SK-N-SH (cell line): ENCODE measurements around the gene TRIM66. TPM values are rescaled to one million over a fixed set of nuclear protein-coding genes. Genes with fewer than 3 reads are reported as not detected.

ENCODE experiments used
- CTCF ChIA-PET: fragments of 300-600, 350-600 bp; formaldehyde crosslinking; extraction: SDS; loops from one replicate; lab custom pipeline; 2021; lab: Yijun Ruan, JAX
- POLR2A ChIA-PET: fragments of 350-600 bp; sonication (Branson Sonifier 250); formaldehyde crosslinking; extraction: SDS; loops from one replicate; lab custom pipeline; 2020; ENCODE audit warnings: antibody characterized with exemption, inconsistent platforms; lab: Yijun Ruan, JAX
- DNase-seq: peaks from one replicate; pipeline ENCODE4 v3.0.0; 2012
- H2AFZ ChIP-seq: fragments of 200-600 bp; sonication (generic); 2 replicates; pipeline ENCODE4 v1.8.1; 2016; ENCODE audit warnings: antibody characterized with exemption, mild to moderate bottlenecking, low read depth
- H3F3A ChIP-seq: fragments of 200-600 bp; sonication (generic); replicated peaks from 2 replicates; pipeline ENCODE3; 2016; ENCODE audit warnings: antibody characterized with exemption, mild to moderate bottlenecking; ENCODE audit not compliant: insufficient read depth
- H3K27ac ChIP-seq, 2 experiments: fragments of 200-500 bp in 1 of 2; fragments of 200-600 bp in 1 of 2; sonication (Bioruptor generic) in 1 of 2; sonication (generic), shearing (Covaris generic) in 1 of 2; 2 replicates each; pipeline versions ENCODE4 v1.5.1 to v1.6.1; 2014 to 2016; ENCODE audit warnings: low read depth in 2 of 2, inconsistent platforms in 1 of 2, low read length in 1 of 2, mild to moderate bottlenecking in 1 of 2, mixed read lengths in 1 of 2
- H3K27me3 ChIP-seq: fragments of 200-600 bp; sonication (generic), shearing (Covaris generic); 2 replicates; pipeline ENCODE4 v1.6.1; 2016; ENCODE audit warnings: mixed run types; ENCODE audit not compliant: insufficient read depth
- H3K36me3 ChIP-seq, 2 experiments: fragments of 200-500 bp in 1 of 2; fragments of 200-600 bp in 1 of 2; sonication (Bioruptor generic) in 1 of 2; sonication (generic) in 1 of 2; replicated peaks in 1 of 2; 2 replicates each; pipeline versions ENCODE3 to v1.5.1; 2014 to 2016; ENCODE audit warnings: low read length in 1 of 2, mild to moderate bottlenecking in 1 of 2; ENCODE audit not compliant: insufficient read depth in 2 of 2, control insufficient read depth in 1 of 2
- H3K4me1 ChIP-seq, 2 experiments: fragments of 200-500 bp in 1 of 2; fragments of 200-600 bp in 1 of 2; sonication (Bioruptor generic) in 1 of 2; sonication (generic), shearing (Covaris generic) in 1 of 2; 2 replicates each; pipeline versions ENCODE4 v1.5.1 to v1.6.1; 2014 to 2016; ENCODE audit warnings: low read depth in 1 of 2, low read length in 1 of 2, mixed run types in 1 of 2; ENCODE audit not compliant: insufficient read depth in 2 of 2, control insufficient read depth in 1 of 2
- H3K4me2 ChIP-seq: fragments of 200-600 bp; sonication (generic), shearing (Covaris generic); 2 replicates; pipeline ENCODE4 v1.6.1; 2017; ENCODE audit warnings: mixed run types
- H3K4me3 ChIP-seq, 2 experiments: fragments of 200-500 bp in 1 of 2; fragments of 200-600 bp in 1 of 2; sonication (Bioruptor generic) in 1 of 2; sonication (generic), shearing (Covaris generic) in 1 of 2; 2 replicates each; pipeline versions ENCODE4 v1.5.1 to v1.8.1; 2014 to 2016; ENCODE audit warnings: low read depth in 2 of 2, inconsistent platforms in 1 of 2, low read length in 1 of 2, mild to moderate bottlenecking in 1 of 2, mixed read lengths in 1 of 2, moderate library complexity in 1 of 2
- H3K79me2 ChIP-seq: fragments of 200-600 bp; sonication (generic); 2 replicates; pipeline ENCODE4 v1.8.1; 2017; ENCODE audit warnings: mild to moderate bottlenecking; ENCODE audit not compliant: insufficient read depth
- H3K9ac ChIP-seq: fragments of 200-600 bp; sonication (generic); 2 replicates; pipeline ENCODE4 v1.6.1; 2017; ENCODE audit warnings: mixed run types
- H3K9me2 ChIP-seq: fragments of 200-600 bp; sonication (generic); 2 replicates; pipeline ENCODE4 v1.6.1; 2017; ENCODE audit warnings: mixed run types
- H3K9me3 ChIP-seq: fragments of 200-600 bp; sonication (generic); 2 replicates; pipeline ENCODE4 v1.6.1; 2017; ENCODE audit warnings: mixed run types, mild to moderate bottlenecking, moderate library complexity
- H4K20me1 ChIP-seq: fragments of 200-600 bp; sonication (generic); 2 replicates; pipeline ENCODE4 v1.6.1; 2017; ENCODE audit warnings: mild to moderate bottlenecking, mixed run types; ENCODE audit not compliant: insufficient read depth
- CHD2 ChIP-seq: fragments of 150-350 bp; IDR thresholded peaks from 2 replicates; pipeline ENCODE4 v1.6.1; 2018; ENCODE audit warnings: low read length; ENCODE audit not compliant: partially characterized antibody
- EZH2phosphoT487 ChIP-seq: fragments of 200-600 bp; sonication (generic); IDR thresholded peaks from 2 replicates; pipeline ENCODE4 v1.6.1; 2017; ENCODE audit warnings: low read depth, mixed run types, mild to moderate bottlenecking, antibody characterized with exemption, moderate library complexity, borderline replicate concordance
- FOXJ3 ChIP-seq: sonication (generic); formaldehyde crosslinking; IDR thresholded peaks from 2 replicates; pipeline ENCODE4 v1.5.1; 2020; ENCODE audit warnings: mild to moderate bottlenecking, missing genetic modification reagents
- GATA2 ChIP-seq: sonication (generic); formaldehyde crosslinking; IDR thresholded peaks from 2 replicates; pipeline ENCODE4 v1.5.0; 2020; ENCODE audit warnings: mild to moderate bottlenecking, missing genetic modification reagents
- JUND ChIP-seq: IDR thresholded peaks from 2 replicates; pipeline ENCODE4 v1.4.0; 2012
- MEF2A ChIP-seq: IDR thresholded peaks from 2 replicates; pipeline ENCODE4 v1.4.0; 2012; ENCODE audit warnings: low read depth, borderline replicate concordance
- MXI1 ChIP-seq: IDR thresholded peaks from 2 replicates; pipeline ENCODE4 v1.6.1; 2012; ENCODE audit warnings: mild to moderate bottlenecking, low read depth, low read length, improper control_type of control experiment
- NFIC ChIP-seq: IDR thresholded peaks from 2 replicates; pipeline ENCODE4 v1.4.0; 2012; ENCODE audit warnings: borderline replicate concordance
- POLR2AphosphoS5 ChIP-seq: IDR thresholded peaks from 2 replicates; pipeline ENCODE4 v1.6.1; 2012; ENCODE audit warnings: low read depth, low read length
- RAD21 ChIP-seq: IDR thresholded peaks from 2 replicates; pipeline ENCODE4 v1.6.1; 2012; ENCODE audit warnings: mild to moderate bottlenecking, low read length
- RCOR1 ChIP-seq: fragments of 150-350 bp; IDR thresholded peaks from 2 replicates; pipeline ENCODE4 v1.6.1; 2017; ENCODE audit warnings: antibody characterized with exemption, low read length
- RXRA ChIP-seq: IDR thresholded peaks from 2 replicates; pipeline ENCODE4 v1.4.0; 2012; ENCODE audit warnings: low read depth, mild to moderate bottlenecking, borderline replicate concordance
- SMC3 ChIP-seq: IDR thresholded peaks from 2 replicates; pipeline ENCODE4 v1.6.1; 2012; ENCODE audit warnings: low read depth, low read length, improper control_type of control experiment
- TAF1 ChIP-seq: IDR thresholded peaks from 2 replicates; pipeline ENCODE4 v1.6.1; 2012; ENCODE audit warnings: low read depth, mild to moderate bottlenecking, low read length, moderate library complexity, borderline replicate concordance
- TCF12 ChIP-seq: IDR thresholded peaks from 2 replicates; pipeline ENCODE4 v1.4.0; 2012
- TEAD4 ChIP-seq: IDR thresholded peaks from 2 replicates; pipeline ENCODE4 v1.4.0; 2012; ENCODE audit warnings: mild to moderate bottlenecking, borderline replicate concordance; ENCODE audit not compliant: insufficient read depth
- YY1 ChIP-seq: IDR thresholded peaks from 2 replicates; pipeline ENCODE4 v1.4.0; 2012; ENCODE audit warnings: low read depth, mild to moderate bottlenecking
- WGBS: methylation state at CpG from one replicate; pipeline ENCODE4 v1.1.6; 2017; ENCODE audit warnings: low lambda C conversion rate; 5-methylcytosine and 5-hydroxymethylcytosine counted together
- polyA plus RNA-seq, 3 experiments: library from polyadenylated mRNA; depleted of rRNA; stranded (reverse); fragments of >200 nt; gene quantifications; 2 replicates each; pipeline ENCODE4 v1.2.3, GENCODE V29; 2012
- TF ChIP-seq, protein P1 (sequence below): IDR thresholded peaks from 2 replicates; pipeline ENCODE4 v1.4.0; 2012; ENCODE audit warnings: low read depth, borderline replicate concordance
- TF ChIP-seq, protein P2 (sequence below): IDR thresholded peaks from 2 replicates; pipeline ENCODE4 v1.4.0; 2012; ENCODE audit warnings: low read depth
- TF ChIP-seq, protein P3 (sequence below): fragments of 150-350 bp; IDR thresholded peaks from 2 replicates; pipeline ENCODE4 v1.6.1; 2017; ENCODE audit warnings: antibody characterized with exemption, low read length, low read depth, borderline replicate concordance

The TRIM66 gene
- polyA plus RNA-seq, 1 of the 3 experiments (the other 2 are of a cell fraction): 6.4 TPM

DNA sequence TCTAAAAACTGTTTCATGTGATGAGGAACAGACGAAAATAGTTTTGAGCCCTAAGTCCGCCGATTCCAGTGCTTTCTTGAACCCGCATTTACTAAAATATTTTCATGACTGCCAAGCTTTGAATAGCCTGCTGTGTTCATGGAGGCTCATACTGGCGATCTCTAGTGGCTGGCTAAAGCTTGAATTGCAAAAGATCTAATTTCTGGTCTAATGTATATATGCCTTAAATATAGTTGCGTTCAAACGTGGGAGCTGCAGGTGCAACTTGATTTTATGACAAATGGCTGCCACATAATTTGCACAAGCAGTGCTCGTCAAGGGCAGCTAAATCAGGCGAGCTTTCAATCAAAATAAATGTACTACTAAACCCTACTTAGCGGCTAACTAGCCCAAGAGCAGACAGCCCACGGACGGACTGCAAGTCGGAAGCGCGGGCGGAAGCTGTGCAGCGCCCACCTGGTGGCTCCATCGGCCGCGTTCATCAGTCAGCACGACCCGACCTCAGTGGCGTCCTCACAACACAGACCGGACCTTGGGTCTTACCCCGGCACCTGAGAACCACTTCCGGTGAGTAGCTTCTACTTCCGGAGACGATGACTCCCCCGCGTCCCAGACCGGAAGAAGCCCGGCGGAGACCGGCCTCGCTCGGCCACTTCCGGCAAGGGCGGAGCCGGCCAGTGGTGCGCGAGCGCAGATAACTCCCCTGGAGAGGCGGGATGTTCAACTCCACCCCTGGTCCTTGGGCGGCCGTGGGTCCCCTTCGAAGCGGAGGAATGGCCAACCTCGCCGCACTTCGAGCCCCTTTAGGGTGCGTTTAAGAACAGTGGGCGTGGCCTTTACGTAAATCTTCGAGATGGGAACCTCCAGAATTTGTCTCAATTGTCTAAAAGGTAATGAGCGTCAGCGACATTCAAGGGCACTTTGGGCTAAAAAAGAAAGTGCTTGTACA, 6.2 kb upstream of the TRIM66 start (continued):
- TF ChIP-seq MXI1 (peak; percentile 94), SMC3 (peak; percentile 30; the same call in 1 of the 2 replicates), TEAD4 (no peak), MEF2A (no peak), EZH2phosphoT487 (no peak), RXRA (peak; percentile 29; the same call in 1 of the 2 replicates), RCOR1 (no peak), JUND (peak; percentile 13; the same call in 1 of the 2 replicates), YY1 (peak; percentile 26), GATA2 (CRISPR knock-in tag) (0 out of 2 replicates have a peak, but pooled peaks have one; percentile 23), FOXJ3 (CRISPR knock-in tag) (no peak), TCF12 (peak; percentile 47; the same call in 1 of the 2 replicates), POLR2AphosphoS5 (peak; percentile 99), RAD21 (peak; percentile 50), CHD2 (peak; percentile 95)
- TF ChIP-seq, protein P1, sequence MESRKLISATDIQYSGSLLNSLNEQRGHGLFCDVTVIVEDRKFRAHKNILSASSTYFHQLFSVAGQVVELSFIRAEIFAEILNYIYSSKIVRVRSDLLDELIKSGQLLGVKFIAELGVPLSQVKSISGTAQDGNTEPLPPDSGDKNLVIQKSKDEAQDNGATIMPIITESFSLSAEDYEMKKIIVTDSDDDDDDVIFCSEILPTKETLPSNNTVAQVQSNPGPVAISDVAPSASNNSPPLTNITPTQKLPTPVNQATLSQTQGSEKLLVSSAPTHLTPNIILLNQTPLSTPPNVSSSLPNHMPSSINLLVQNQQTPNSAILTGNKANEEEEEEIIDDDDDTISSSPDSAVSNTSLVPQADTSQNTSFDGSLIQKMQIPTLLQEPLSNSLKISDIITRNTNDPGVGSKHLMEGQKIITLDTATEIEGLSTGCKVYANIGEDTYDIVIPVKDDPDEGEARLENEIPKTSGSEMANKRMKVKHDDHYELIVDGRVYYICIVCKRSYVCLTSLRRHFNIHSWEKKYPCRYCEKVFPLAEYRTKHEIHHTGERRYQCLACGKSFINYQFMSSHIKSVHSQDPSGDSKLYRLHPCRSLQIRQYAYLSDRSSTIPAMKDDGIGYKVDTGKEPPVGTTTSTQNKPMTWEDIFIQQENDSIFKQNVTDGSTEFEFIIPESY: peak; percentile 66; the same call in 1 of the 2 replicates
- TF ChIP-seq, protein P2, sequence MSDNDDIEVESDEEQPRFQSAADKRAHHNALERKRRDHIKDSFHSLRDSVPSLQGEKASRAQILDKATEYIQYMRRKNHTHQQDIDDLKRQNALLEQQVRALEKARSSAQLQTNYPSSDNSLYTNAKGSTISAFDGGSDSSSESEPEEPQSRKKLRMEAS: peak; percentile 72
- TF ChIP-seq, protein P3, sequence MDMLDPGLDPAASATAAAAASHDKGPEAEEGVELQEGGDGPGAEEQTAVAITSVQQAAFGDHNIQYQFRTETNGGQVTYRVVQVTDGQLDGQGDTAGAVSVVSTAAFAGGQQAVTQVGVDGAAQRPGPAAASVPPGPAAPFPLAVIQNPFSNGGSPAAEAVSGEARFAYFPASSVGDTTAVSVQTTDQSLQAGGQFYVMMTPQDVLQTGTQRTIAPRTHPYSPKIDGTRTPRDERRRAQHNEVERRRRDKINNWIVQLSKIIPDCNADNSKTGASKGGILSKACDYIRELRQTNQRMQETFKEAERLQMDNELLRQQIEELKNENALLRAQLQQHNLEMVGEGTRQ: no peak

DNA sequence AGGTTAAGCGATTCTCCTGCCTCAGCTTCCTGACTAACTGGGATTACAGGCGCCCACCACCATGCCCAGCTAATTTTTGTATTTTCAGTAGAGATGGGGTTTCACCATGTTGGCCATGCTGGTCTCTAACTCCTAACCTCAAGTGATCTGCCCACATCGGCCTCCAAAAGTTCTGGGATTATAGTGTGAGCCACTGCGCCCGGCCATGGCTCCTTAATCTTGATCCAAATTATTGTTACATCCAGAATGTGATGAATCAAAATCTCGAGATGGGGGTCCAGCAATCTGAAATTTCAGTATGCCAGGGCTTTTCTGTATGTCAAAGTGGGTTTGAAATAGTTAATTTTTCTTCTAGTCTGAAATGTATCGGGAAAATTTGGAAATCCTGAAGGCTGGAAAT, 3.9 kb upstream of the TRIM66 start:
- TF ChIP-seq CHD2 (no peak), MEF2A (no peak), TAF1 (no peak), NFIC (no peak)
- Histone ChIP-seq H3F3A (peaks cover 58% of the 10 kb centered on the region), H3K9me2 (no peaks in the 10 kb centered on the region), H3K4me3 (no peak overlapping the region), H3K9me3 (no peaks in the 10 kb centered on the region), H3K27me3 (no peaks in the 10 kb centered on the region), H3K4me1 (peaks cover 24 to 35% of the 10 kb centered on the region in 2 experiments; a peak in 3 of 4 replicates), H4K20me1 (peaks cover 15% of the 10 kb centered on the region), H3K27ac (peak overlapping the region in 1 of 2 experiments; percentile 90; a peak in 1 of 4 replicates), H3K4me2 (no peak overlapping the region), H3K36me3 (peaks cover 38 to 50% of the 10 kb centered on the region in 2 experiments), H2AFZ (no peak overlapping the region), H3K9ac (no peak overlapping the region; the same call in 1 of the 2 replicates), H3K79me2 (peaks cover 61% of the 10 kb centered on the region)
- ChIA-PET CTCF (no interaction called here), POLR2A (no interaction called here)
- no peak for DNase-seq
- 98% methylated on average over 7 of the region's 7 CpGs for WGBS
